HCT116 (cell line): ENCODE measurements around the gene STIM1. TPM values are rescaled to one million over a fixed set of nuclear protein-coding genes. Genes with fewer than 3 reads are reported as not detected.

Experiments used
- ATAC-seq: fragments of 200-7000 bp; cut with Tn5 transposase; 2 replicates; pipeline ENCODE4 v1.9.1; 2020; ENCODE audit warnings: mild to moderate bottlenecking, moderate library complexity
- BruUV-seq: library from RNA; stranded (reverse); fragments of 400-500 nt; replicated peaks from 2 replicates; lab custom pipeline; 2021; lab: Mats Ljungman, UMichigan
- CTCF ChIA-PET: fragments of 300-600 bp; sonication (Branson Sonifier 250); formaldehyde crosslinking; loops from one replicate; lab custom pipeline; 2021; ENCODE audit warnings: antibody characterized with exemption; lab: Charles Lee
- POLR2A ChIA-PET: fragments of 300-600, 350-600 bp; sonication (Branson Sonifier 250); formaldehyde crosslinking; loops from one replicate; lab custom pipeline; 2021; ENCODE audit warnings: antibody characterized with exemption; lab: Charles Lee
- RAD21 ChIA-PET, 2 experiments: fragments of 300-600 bp; sonication (Branson Sonifier 250); formaldehyde crosslinking; loops; one replicate each; lab custom pipeline; 2023; ENCODE audit warnings: low total read pairs in 2 of 2; ENCODE audit not compliant: uncharacterized antibody in 2 of 2, unreplicated experiment in 2 of 2, low non-redundant PET in 1 of 2; lab: Charles Lee
- DNase-seq: peaks from one replicate; pipeline ENCODE4 v3.0.0-alpha.2; 2010; ENCODE audit warnings: low read depth, low spot score
- H2AFZ ChIP-seq: fragments of 200-600 bp; shearing (Covaris generic), sonication (generic); 2 replicates; pipeline ENCODE4 v1.6.1; 2017; ENCODE audit warnings: low read depth, mixed run types, mixed read lengths, antibody characterized with exemption, low read length; ENCODE audit not compliant: poor library complexity, severe bottlenecking
- H3K27ac ChIP-seq: 2 replicates; pipeline ENCODE4 v1.5.1; 2012; ENCODE audit warnings: low read depth, low read length
- H3K27me3 ChIP-seq: fragments of 200-600 bp; sonication (generic); 2 replicates; pipeline ENCODE4 v1.6.1; 2016; ENCODE audit warnings: mixed run types, low read length, mixed read lengths; ENCODE audit not compliant: insufficient read depth
- H3K36me3 ChIP-seq, 2 experiments: fragments of 200-500 bp in 1 of 2; fragments of 200-600 bp in 1 of 2; sonication (Bioruptor generic) in 1 of 2; sonication (generic) in 1 of 2; 2 replicates each; pipeline versions ENCODE4 v1.5.1 to v1.6.1; 2014 to 2016; ENCODE audit warnings: low read length in 2 of 2, inconsistent platforms in 1 of 2, mixed read lengths in 1 of 2, mixed run types in 1 of 2; ENCODE audit not compliant: insufficient read depth in 2 of 2, control insufficient read depth in 1 of 2
- H3K4me1 ChIP-seq, 2 experiments: fragments of 200-600 bp in 1 of 2; sonication (generic) in 1 of 2; 2 replicates each; pipeline versions ENCODE4 v1.5.1 to v1.6.1; 2012 to 2017; ENCODE audit warnings: low read length in 2 of 2, inconsistent platforms in 1 of 2, mild to moderate bottlenecking in 1 of 2, mixed read lengths in 1 of 2, mixed run types in 1 of 2, moderate library complexity in 1 of 2; ENCODE audit not compliant: insufficient read depth in 2 of 2, control insufficient read depth in 1 of 2
- H3K4me2 ChIP-seq: fragments of 200-600 bp; sonication (generic); 2 replicates; pipeline ENCODE4 v1.6.1; 2017; ENCODE audit warnings: mixed run types, low read length, mixed read lengths
- H3K4me3 ChIP-seq, 2 experiments: fragments of 200-600 bp in 1 of 2; sonication (generic) in 1 of 2; replicated peaks in 1 of 2; 2 replicates each; pipeline ENCODE4 v1.5.1; 2011 to 2016; ENCODE audit warnings: low read length in 2 of 2, control low read depth in 1 of 2, low read depth in 1 of 2, mild to moderate bottlenecking in 1 of 2, mixed read lengths in 1 of 2, mixed run types in 1 of 2
- H3K79me2 ChIP-seq: fragments of 200-600 bp; sonication (generic); 2 replicates; pipeline ENCODE4 v1.6.1; 2017; ENCODE audit warnings: mild to moderate bottlenecking, mixed run types, low read length, moderate library complexity, mixed read lengths; ENCODE audit not compliant: insufficient read depth
- H3K9ac ChIP-seq: fragments of 200-600 bp; sonication (generic); 2 replicates; pipeline ENCODE4 v1.6.1; 2016; ENCODE audit warnings: low read length, mixed read lengths
- H3K9me2 ChIP-seq: fragments of 200-600 bp; sonication (generic), shearing (Covaris generic); 2 replicates; pipeline ENCODE4 v1.6.1; 2017; ENCODE audit warnings: mixed run types, mild to moderate bottlenecking, moderate library complexity; ENCODE audit not compliant: insufficient read depth
- H3K9me3 ChIP-seq, 2 experiments: fragments of 200-500 bp in 1 of 2; fragments of 200-600 bp in 1 of 2; sonication (Bioruptor generic) in 1 of 2; sonication (generic) in 1 of 2; 2 replicates each; pipeline ENCODE4 v1.6.1; 2014 to 2017; ENCODE audit warnings: low read length in 2 of 2, mixed read lengths in 2 of 2, inconsistent platforms in 1 of 2, low read depth in 1 of 2, mild to moderate bottlenecking in 1 of 2, mixed run types in 1 of 2, moderate library complexity in 1 of 2; ENCODE audit not compliant: control insufficient read depth in 1 of 2, insufficient read depth in 1 of 2
- H4K20me1 ChIP-seq: fragments of 200-600 bp; sonication (generic), shearing (Covaris generic); 2 replicates; pipeline ENCODE4 v1.6.1; 2017; ENCODE audit warnings: mixed run types, mild to moderate bottlenecking, moderate library complexity; ENCODE audit not compliant: insufficient read depth
- EGR1 ChIP-seq: IDR thresholded peaks from 2 replicates; pipeline ENCODE4 v1.6.1; 2012; ENCODE audit warnings: low read depth
- EZH2 ChIP-seq: fragments of 200-600 bp; sonication (generic); IDR thresholded peaks from 2 replicates; pipeline ENCODE4 v1.6.1; 2017; ENCODE audit warnings: antibody characterized with exemption, mixed run types
- EZH2phosphoT487 ChIP-seq: fragments of 200-600 bp; IDR thresholded peaks from 2 replicates; pipeline ENCODE4 v1.6.1; 2018; ENCODE audit warnings: antibody characterized with exemption, borderline replicate concordance
- FOSL1 ChIP-seq: IDR thresholded peaks from 2 replicates; pipeline ENCODE4 v1.6.1; 2012; ENCODE audit warnings: low read depth
- JUND ChIP-seq: IDR thresholded peaks from 2 replicates; pipeline ENCODE4 v1.6.1; 2012
- POLR2A ChIP-seq: IDR thresholded peaks from 2 replicates; pipeline ENCODE4 v1.7.0; 2011; ENCODE audit warnings: borderline replicate concordance; ENCODE audit not compliant: insufficient read depth, insufficient read length; ENCODE audit errors: extremely low read depth
- POLR2AphosphoS5 ChIP-seq: IDR thresholded peaks from 2 replicates; pipeline ENCODE4 v1.6.1; 2011; ENCODE audit warnings: mild to moderate bottlenecking, low read depth, low read length, moderate library complexity
- SIN3A ChIP-seq: IDR thresholded peaks from 2 replicates; pipeline ENCODE4 v1.6.1; 2012; ENCODE audit warnings: low read depth
- SP1 ChIP-seq: IDR thresholded peaks from 2 replicates; pipeline ENCODE4 v1.6.1; 2012; ENCODE audit warnings: low read depth
- TCF7L2 ChIP-seq: IDR thresholded peaks from 2 replicates; pipeline ENCODE4 v1.7.0; 2011; ENCODE audit warnings: borderline replicate concordance, inconsistent platforms; ENCODE audit not compliant: insufficient read depth, insufficient read length; ENCODE audit errors: extremely low read depth
- ZNF274 ChIP-seq: fragments of 200-500 bp; sonication (Bioruptor generic); IDR thresholded peaks from 2 replicates; pipeline ENCODE4 v1.6.1; 2014; ENCODE audit warnings: mild to moderate bottlenecking, low read depth, low read length, inconsistent platforms
- intact Hi-C: fragments of 100-400 bp; cut with micrococcal nuclease; formaldehyde crosslinking; loops from 2 replicates; pipeline ENCODE4 v1.10.0; 2022
- total RNA-seq: library from RNA; stranded (reverse); gene quantifications from one replicate; pipeline ENCODE4 v1.2.1, GENCODE V29; 2021; ENCODE audit not compliant: unreplicated experiment
- TF ChIP-seq, protein P1 (sequence below): IDR thresholded peaks from 2 replicates; pipeline ENCODE4 v1.6.1; 2012; ENCODE audit warnings: low read depth
- TF ChIP-seq, protein P2 (sequence below): IDR thresholded peaks from 2 replicates; pipeline ENCODE4 v1.6.1; 2012
- TF ChIP-seq, protein P3 (sequence below): IDR thresholded peaks from 2 replicates; pipeline ENCODE4 v1.6.1; 2012
- TF ChIP-seq, protein P4 (sequence below), 3 experiments: fragments of 200-600 bp in 1 of 3; sonication (generic) in 1 of 3; IDR thresholded peaks in 2 of 3; conservative IDR thresholded peaks in 1 of 3; 2 replicates each; pipeline ENCODE4 v1.5.1; 2012 to 2017; ENCODE audit warnings: low read depth in 2 of 3, low read length in 2 of 3, antibody characterized with exemption in 1 of 3, borderline replicate concordance in 1 of 3, control low read depth in 1 of 3, mild to moderate bottlenecking in 1 of 3, mixed read lengths in 1 of 3, mixed run types in 1 of 3, moderate library complexity in 1 of 3; ENCODE audit not compliant: insufficient read depth in 1 of 3

Gene STIM1
- total RNA-seq, 1 experiment from 2014 or later: 22.3 TPM

DNA sequence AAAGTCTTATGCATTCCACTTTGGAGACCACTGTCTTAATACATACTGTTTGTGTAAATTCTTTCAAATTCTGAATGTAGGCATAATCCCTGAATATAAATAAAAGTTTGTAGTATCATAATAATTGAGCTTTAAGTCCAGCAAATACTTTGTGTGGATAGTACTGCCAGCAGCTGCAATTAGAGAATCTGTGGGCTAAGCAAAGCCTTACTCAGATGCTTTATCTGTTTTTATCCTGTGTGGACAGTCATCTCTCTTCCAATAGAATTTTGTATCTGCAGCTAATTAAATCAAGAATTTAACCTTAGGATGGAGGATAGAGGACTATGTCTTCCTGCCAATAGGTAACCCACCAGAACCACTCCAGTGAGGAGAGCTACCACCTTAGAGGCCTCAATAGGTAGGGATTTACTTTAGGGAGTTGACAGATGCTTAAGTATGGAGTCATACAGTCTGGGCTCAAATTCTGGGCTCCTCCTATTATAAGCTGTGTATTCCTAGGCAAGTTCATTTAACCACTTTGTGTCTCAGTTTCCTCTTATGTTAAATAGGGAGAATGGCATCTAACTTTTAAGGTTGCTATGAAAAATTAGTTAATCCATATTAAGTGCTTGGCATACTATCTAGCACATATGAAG lies 71.1 kb downstream of the STIM1 start:
- DNase-seq (no peak), ATAC-seq (no peak)
- Histone ChIP-seq H3K27me3 (no peaks in the 10 kb centered on the region), H3K4me2 (no peak overlapping the region), H3K4me1 (no peaks in the 10 kb centered on the region), H3K9me3 (no peaks in the 10 kb centered on the region), H4K20me1 (no peaks in the 10 kb centered on the region), H2AFZ (no peak overlapping the region), H3K27ac (no peak overlapping the region), H3K4me3 (no peak overlapping the region), H3K9ac (no peak overlapping the region), H3K9me2 (no peaks in the 10 kb centered on the region), H3K79me2 (no peaks in the 10 kb centered on the region), H3K36me3 (no peaks in the 10 kb centered on the region)
- RAD21 ChIA-PET: interaction anchor here in 1 of 2 experiments (0.6 to 0.8 kb wide), 2 partner anchors 77 to 146 kb away, joined by 3 to 5 read pairs; no protein-coding TSS in a partner anchor
- TF ChIP-seq EZH2 (no peak), FOSL1 (no peak), EGR1 (no peak), TCF7L2 (no peak), EZH2phosphoT487 (no peak), SP1 (no peak), ZNF274 (no peak), POLR2A (no peak), POLR2AphosphoS5 (no peak), SIN3A (no peak), JUND (no peak)
- TF ChIP-seq, protein P1, sequence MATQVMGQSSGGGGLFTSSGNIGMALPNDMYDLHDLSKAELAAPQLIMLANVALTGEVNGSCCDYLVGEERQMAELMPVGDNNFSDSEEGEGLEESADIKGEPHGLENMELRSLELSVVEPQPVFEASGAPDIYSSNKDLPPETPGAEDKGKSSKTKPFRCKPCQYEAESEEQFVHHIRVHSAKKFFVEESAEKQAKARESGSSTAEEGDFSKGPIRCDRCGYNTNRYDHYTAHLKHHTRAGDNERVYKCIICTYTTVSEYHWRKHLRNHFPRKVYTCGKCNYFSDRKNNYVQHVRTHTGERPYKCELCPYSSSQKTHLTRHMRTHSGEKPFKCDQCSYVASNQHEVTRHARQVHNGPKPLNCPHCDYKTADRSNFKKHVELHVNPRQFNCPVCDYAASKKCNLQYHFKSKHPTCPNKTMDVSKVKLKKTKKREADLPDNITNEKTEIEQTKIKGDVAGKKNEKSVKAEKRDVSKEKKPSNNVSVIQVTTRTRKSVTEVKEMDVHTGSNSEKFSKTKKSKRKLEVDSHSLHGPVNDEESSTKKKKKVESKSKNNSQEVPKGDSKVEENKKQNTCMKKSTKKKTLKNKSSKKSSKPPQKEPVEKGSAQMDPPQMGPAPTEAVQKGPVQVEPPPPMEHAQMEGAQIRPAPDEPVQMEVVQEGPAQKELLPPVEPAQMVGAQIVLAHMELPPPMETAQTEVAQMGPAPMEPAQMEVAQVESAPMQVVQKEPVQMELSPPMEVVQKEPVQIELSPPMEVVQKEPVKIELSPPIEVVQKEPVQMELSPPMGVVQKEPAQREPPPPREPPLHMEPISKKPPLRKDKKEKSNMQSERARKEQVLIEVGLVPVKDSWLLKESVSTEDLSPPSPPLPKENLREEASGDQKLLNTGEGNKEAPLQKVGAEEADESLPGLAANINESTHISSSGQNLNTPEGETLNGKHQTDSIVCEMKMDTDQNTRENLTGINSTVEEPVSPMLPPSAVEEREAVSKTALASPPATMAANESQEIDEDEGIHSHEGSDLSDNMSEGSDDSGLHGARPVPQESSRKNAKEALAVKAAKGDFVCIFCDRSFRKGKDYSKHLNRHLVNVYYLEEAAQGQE: no peak
- TF ChIP-seq, protein P2, sequence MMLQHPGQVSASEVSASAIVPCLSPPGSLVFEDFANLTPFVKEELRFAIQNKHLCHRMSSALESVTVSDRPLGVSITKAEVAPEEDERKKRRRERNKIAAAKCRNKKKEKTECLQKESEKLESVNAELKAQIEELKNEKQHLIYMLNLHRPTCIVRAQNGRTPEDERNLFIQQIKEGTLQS: no peak
- TF ChIP-seq, protein P3, sequence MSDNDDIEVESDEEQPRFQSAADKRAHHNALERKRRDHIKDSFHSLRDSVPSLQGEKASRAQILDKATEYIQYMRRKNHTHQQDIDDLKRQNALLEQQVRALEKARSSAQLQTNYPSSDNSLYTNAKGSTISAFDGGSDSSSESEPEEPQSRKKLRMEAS: no peak
- TF ChIP-seq, protein P4, sequence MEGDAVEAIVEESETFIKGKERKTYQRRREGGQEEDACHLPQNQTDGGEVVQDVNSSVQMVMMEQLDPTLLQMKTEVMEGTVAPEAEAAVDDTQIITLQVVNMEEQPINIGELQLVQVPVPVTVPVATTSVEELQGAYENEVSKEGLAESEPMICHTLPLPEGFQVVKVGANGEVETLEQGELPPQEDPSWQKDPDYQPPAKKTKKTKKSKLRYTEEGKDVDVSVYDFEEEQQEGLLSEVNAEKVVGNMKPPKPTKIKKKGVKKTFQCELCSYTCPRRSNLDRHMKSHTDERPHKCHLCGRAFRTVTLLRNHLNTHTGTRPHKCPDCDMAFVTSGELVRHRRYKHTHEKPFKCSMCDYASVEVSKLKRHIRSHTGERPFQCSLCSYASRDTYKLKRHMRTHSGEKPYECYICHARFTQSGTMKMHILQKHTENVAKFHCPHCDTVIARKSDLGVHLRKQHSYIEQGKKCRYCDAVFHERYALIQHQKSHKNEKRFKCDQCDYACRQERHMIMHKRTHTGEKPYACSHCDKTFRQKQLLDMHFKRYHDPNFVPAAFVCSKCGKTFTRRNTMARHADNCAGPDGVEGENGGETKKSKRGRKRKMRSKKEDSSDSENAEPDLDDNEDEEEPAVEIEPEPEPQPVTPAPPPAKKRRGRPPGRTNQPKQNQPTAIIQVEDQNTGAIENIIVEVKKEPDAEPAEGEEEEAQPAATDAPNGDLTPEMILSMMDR (IDR thresholded peaks at IDR 0.05 in 2 of 3, conservative IDR thresholded peaks at IDR 0.05 in 1 of 3; ENCODE audit: borderline replicate concordance in 1 of 3, insufficient read depth in 1 of 3, low read depth in 2 of 3, low read length in 2 of 3): no peak
- POLR2A ChIA-PET: no interaction called here
- CTCF ChIA-PET: interaction anchor here (0.8 kb wide), 1 partner anchor 11 kb away, joined by 3 read pairs; no protein-coding TSS in a partner anchor
- intact Hi-C loops: no loop called here
- BruUV-seq: no TSS peak
